Measurements from ENCODE around the gene CACNA1D. TPM values are rescaled to one million over a fixed set of nuclear protein-coding genes. Genes with fewer than 3 reads are reported as not detected.

The CACNA1D gene
- total RNA-seq, 2 experiments from 2014 or later = not detected

DNA sequence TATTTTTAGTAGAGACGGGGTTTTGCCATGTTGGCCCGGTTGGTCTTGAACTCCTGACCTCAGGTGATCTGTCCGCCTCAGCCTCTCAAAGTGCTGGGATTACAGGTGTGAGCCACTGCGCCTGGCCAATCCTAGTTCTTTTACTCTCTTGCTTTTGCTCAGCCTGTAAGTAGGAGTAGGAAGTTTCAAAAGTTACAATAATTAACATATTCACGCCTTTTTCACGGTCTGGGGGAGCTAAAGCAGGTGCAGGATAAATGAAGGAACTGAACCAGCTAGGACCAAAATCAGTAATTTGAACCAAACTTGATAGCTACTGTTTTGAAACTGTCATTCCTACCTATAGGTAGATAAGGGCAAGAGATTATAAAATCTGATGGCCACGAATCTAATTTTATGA is 98.5 kb downstream of the CACNA1D start:
- DNase-seq = no peak
- Mint-ChIP-seq H3K9me3 (no peaks in the 10 kb centered on the region), H3K4me1 (peaks cover 5% of the 10 kb centered on the region), H3K27me3 (no peaks in the 10 kb centered on the region), H3K4me3 (no peak overlapping the region), H3K27ac (no peak overlapping the region), H3K36me3 (no peaks in the 10 kb centered on the region)

GRCh38 chr3:53593611-53594010 is 99.2 kb downstream of the CACNA1D start:
- DNase-seq = no peak
- Mint-ChIP-seq H3K36me3 (no peaks in the 10 kb centered on the region), H3K9me3 (no peaks in the 10 kb centered on the region), H3K27me3 (no peaks in the 10 kb centered on the region), H3K4me3 (no peak overlapping the region), H3K4me1 (peaks cover 6% of the 10 kb centered on the region), H3K27ac (no peak overlapping the region)

DNA sequence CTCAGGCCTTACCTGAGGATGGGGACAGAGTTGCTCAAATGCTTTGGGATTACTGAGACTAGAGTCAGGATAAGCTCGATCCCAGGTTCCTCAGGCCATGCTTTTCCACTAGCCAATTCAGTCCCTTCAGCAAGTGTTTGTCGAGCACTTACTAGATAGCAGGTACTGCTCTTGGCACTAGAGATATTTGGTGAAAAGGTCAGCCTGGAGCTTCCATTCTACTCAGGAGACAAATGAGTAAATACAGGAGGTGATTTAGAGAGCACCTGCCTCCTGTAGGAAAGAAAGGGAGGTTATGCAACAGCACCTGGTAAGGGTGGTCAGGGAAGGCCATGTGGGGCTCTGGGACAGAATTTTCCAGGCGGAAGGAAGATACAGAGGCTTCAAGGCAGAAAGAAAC is 99.9 kb downstream of the CACNA1D start:
- H3K9me3 Mint-ChIP-seq = no peaks in the 10 kb centered on the region
- peaks cover 6% of the 10 kb centered on the region for H3K4me1 Mint-ChIP-seq
- no peaks in the 10 kb centered on the region for H3K36me3 Mint-ChIP-seq
- H3K27ac Mint-ChIP-seq = no peak overlapping the region
- no peaks in the 10 kb centered on the region for H3K27me3 Mint-ChIP-seq
- DNase-seq = no peak
- no peak overlapping the region for H3K4me3 Mint-ChIP-seq

DNA sequence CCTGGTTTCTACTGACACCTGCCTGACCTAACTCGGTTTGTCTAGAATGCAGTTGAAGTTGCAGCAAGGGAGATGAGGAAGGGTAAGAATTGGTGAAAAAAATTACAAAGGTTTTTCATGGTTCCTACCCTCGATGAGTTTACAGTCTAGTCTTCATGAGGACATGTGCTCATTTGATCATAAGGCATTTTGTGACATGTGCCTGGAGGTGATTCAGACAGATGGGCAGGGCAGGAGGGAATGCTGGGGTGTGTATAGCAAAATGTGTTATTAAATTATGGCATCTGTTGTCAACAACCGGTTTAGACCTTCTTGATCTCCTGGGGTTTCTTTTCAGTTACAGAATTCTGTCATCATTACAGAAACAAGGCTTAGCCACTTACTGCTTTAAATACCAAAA is 101.2 kb downstream of the CACNA1D start:
- H3K27me3 Mint-ChIP-seq = no peaks in the 10 kb centered on the region
- no peak overlapping the region for H3K27ac Mint-ChIP-seq
- H3K36me3 Mint-ChIP-seq = no peaks in the 10 kb centered on the region
- no peak overlapping the region for H3K4me3 Mint-ChIP-seq
- DNase-seq = no peak
- no peaks in the 10 kb centered on the region for H3K9me3 Mint-ChIP-seq
- peaks cover 6% of the 10 kb centered on the region for H3K4me1 Mint-ChIP-seq

GRCh38 chr3:53597136-53597915 is 102.9 kb downstream of the CACNA1D start:
- H3K27me3 Mint-ChIP-seq = no peaks in the 10 kb centered on the region
- no peak overlapping the region for H3K4me3 Mint-ChIP-seq
- H3K9me3 Mint-ChIP-seq = no peaks in the 10 kb centered on the region
- H3K36me3 Mint-ChIP-seq = no peaks in the 10 kb centered on the region
- peaks cover 6% of the 10 kb centered on the region for H3K4me1 Mint-ChIP-seq
- DNase-seq = no peak
- H3K27ac Mint-ChIP-seq = no peak overlapping the region

DNA sequence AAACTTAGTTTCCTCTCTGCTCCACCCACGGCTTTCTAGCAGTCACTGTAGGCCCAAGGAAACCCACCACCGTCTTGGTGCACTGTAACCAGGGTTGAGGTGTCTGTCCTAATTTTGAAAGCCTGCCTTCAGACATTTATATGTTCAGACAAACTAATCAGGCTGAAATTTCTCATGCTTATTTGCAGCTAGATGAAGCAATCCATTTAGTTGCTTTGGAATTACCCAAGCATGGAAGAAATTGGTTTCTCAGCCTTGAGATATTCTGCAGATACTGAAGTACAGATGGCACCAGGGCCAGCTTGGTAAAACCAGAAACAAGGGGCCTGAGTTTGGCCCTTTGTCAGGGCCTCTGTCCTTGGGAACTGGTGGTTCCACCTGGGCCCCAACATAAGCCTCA is 105.4 kb downstream of the CACNA1D start:
- no peaks in the 10 kb centered on the region for H3K9me3 Mint-ChIP-seq

GRCh38 chr3:53602866-53603265 is 108.5 kb downstream of the CACNA1D start:
- Mint-ChIP-seq H3K4me1 (peaks cover under 1% of the 10 kb centered on the region), H3K4me3 (no peak overlapping the region), H3K36me3 (no peaks in the 10 kb centered on the region), H3K27me3 (no peaks in the 10 kb centered on the region), H3K27ac (no peak overlapping the region), H3K9me3 (peaks cover 2% of the 10 kb centered on the region)
- no peak for DNase-seq

More for the DNA sequence above, 105.4 kb downstream of the CACNA1D start:
- Mint-ChIP-seq H3K27me3 (no peaks in the 10 kb centered on the region), H3K36me3 (no peaks in the 10 kb centered on the region), H3K4me3 (no peak overlapping the region), H3K4me1 (peaks cover 6% of the 10 kb centered on the region), H3K27ac (no peak overlapping the region)
- no peak for DNase-seq

GRCh38 chr3:53604232-53604631 is 109.8 kb downstream of the CACNA1D start:
- no peaks in the 10 kb centered on the region for H3K4me1 Mint-ChIP-seq
- no peaks in the 10 kb centered on the region for H3K36me3 Mint-ChIP-seq
- no peak overlapping the region for H3K4me3 Mint-ChIP-seq
- no peaks in the 10 kb centered on the region for H3K27me3 Mint-ChIP-seq
- H3K27ac Mint-ChIP-seq = no peak overlapping the region
- no peak for DNase-seq
- peaks cover 4% of the 10 kb centered on the region for H3K9me3 Mint-ChIP-seq

DNA sequence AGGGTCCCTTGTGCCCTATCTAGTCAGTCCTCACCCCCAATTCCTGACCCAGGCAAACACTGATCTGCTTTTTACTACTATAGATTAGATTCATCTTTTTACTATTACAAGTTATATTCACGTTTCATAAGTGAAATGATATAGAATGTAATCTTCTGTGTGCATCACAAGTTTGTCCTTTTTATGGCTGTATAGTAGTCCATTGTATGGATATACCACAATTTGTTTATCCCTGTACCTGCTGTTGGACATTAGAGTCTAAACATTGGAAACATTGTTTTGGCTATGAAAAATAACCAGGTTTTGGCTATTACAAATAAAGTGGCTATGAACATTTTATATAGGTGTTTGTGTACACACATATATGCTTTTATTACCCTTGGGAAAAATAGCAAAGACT is 112.4 kb downstream of the CACNA1D start:
- no peak for DNase-seq
- Mint-ChIP-seq H3K36me3 (no peaks in the 10 kb centered on the region), H3K9me3 (peaks cover 4% of the 10 kb centered on the region), H3K27ac (no peak overlapping the region), H3K4me1 (no peaks in the 10 kb centered on the region), H3K27me3 (no peaks in the 10 kb centered on the region), H3K4me3 (no peak overlapping the region)

DNA sequence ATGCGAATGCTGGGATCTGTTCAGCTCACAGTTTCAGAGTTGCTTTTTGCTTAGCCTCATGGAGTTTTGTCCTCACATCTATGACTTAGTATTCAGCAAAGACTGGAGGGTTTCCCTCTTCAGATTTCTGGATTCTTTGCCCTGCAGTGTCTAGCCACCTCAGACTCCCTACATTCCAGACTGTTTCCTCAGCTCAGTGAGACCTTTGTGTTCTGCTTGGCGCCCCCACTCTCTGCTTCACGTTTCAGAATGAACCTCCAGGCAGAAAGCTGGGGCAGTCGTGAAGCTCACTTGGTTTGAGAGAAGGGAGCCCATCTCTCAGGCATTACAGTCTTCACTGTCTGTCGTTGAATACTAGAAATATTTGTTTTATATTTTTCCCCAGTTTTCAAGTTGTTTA is 118.1 kb downstream of the CACNA1D start:
- Mint-ChIP-seq H3K9me3 (peaks cover 2% of the 10 kb centered on the region), H3K36me3 (no peaks in the 10 kb centered on the region), H3K4me1 (no peaks in the 10 kb centered on the region), H3K27ac (no peak overlapping the region), H3K27me3 (peaks cover 8% of the 10 kb centered on the region), H3K4me3 (no peak overlapping the region)
- no peak for DNase-seq

DNA sequence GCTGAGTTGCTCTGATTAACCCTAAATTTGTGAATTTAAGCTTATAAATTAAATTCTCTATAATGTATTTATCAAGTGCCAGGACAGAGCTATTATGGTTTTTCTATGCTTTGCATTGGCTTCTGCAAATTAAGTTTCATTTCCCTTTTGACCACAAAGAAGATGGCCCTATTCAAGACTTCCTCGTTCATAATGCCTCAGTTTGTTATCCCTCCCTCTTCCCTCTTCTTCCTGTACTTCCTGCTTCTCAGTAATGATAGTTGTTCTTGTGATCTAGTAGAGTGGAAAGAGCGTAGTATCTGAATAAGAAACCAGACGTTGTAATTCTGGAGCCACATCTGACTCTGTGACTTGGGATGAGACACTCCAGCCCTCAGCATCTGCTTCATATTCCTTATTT is 118.7 kb downstream of the CACNA1D start:
- no peaks in the 10 kb centered on the region for H3K4me1 Mint-ChIP-seq
- no peak overlapping the region for H3K4me3 Mint-ChIP-seq
- H3K27me3 Mint-ChIP-seq = peaks cover 8% of the 10 kb centered on the region
- no peak overlapping the region for H3K27ac Mint-ChIP-seq
- no peaks in the 10 kb centered on the region for H3K36me3 Mint-ChIP-seq
- H3K9me3 Mint-ChIP-seq = peaks cover 2% of the 10 kb centered on the region
- DNase-seq = no peak

DNA sequence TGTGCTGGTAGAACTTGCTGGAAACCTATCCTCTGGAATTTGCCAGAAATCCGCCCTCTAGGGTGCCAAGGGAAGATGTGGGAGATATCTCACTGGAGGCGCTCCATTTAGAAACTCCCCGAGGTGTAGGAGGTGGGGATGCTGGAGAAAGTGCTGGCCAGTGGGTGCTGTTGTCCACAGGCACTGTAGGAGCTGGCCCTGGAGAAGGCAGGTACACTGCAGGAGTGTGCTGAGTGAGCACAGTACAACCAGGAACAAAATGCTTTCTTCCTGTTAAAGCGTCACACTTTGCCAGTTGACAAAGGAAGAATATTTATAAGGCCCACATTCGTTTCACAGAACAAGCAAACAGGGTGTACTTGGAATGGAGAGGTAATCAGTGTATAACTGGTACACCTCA is 119.9 kb downstream of the CACNA1D start:
- H3K4me1 Mint-ChIP-seq = no peaks in the 10 kb centered on the region
- H3K27ac Mint-ChIP-seq = no peak overlapping the region
- no peaks in the 10 kb centered on the region for H3K36me3 Mint-ChIP-seq
- H3K9me3 Mint-ChIP-seq = no peaks in the 10 kb centered on the region
- H3K27me3 Mint-ChIP-seq = peaks cover 8% of the 10 kb centered on the region
- H3K4me3 Mint-ChIP-seq = no peak overlapping the region
- DNase-seq = no peak

- DNase-seq = no peak
- Mint-ChIP-seq H3K4me3 (no peak overlapping the region), H3K27me3 (peaks cover 17% of the 10 kb centered on the region), H3K9me3 (no peaks in the 10 kb centered on the region), H3K36me3 (no peaks in the 10 kb centered on the region), H3K27ac (no peak overlapping the region), H3K4me1 (no peaks in the 10 kb centered on the region)
Measured at GRCh38 chr3:53616321-53616720, 121.9 kb downstream of the CACNA1D start.

GRCh38 chr3:53616971-53617892 is 122.8 kb downstream of the CACNA1D start:
- no peaks in the 10 kb centered on the region for H3K36me3 Mint-ChIP-seq
- no peak overlapping the region for H3K27ac Mint-ChIP-seq
- no peak overlapping the region for H3K4me3 Mint-ChIP-seq
- H3K4me1 Mint-ChIP-seq = no peaks in the 10 kb centered on the region
- no peak for DNase-seq
- H3K27me3 Mint-ChIP-seq = peaks cover 17% of the 10 kb centered on the region
- H3K9me3 Mint-ChIP-seq = no peaks in the 10 kb centered on the region

DNA sequence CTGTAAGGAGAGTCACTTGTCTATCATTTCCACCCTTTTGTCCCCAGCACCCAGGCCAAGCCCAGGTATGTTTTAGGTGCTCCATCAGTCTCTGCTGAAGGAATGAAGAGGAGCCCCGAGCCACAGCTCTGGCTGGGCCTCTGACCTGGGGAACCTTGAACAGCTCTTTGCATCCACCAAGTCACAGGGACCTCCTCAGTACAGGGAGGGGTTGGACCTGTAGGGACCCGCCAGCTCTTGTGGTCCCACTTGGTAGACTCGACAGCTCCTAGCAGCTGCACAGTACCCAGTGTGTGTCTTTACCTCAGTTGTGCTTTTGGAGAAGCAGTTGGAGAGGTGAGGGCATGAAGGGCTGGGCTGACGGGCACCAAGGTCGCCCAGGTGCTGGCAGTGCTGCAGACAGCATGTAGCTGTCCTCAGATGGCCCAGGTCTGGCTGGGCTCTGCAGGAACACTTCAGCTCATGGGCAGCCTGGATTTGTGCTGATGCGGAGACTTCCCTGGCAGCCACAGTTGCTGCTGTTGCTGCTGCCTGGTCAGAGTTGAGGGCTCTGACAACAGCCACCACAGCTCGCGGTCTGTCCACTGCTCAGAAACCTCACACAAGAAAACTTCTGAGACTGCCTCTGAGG is 123.6 kb downstream of the CACNA1D start:
- no peak for DNase-seq
- Mint-ChIP-seq H3K9me3 (no peaks in the 10 kb centered on the region), H3K4me3 (no peak overlapping the region), H3K27ac (no peak overlapping the region), H3K4me1 (no peaks in the 10 kb centered on the region), H3K27me3 (peaks cover 17% of the 10 kb centered on the region), H3K36me3 (no peaks in the 10 kb centered on the region)
